CD4-positive, alpha-beta T cell (primary cell): ENCODE measurements around the gene MCFD2. TPM values are rescaled to one million over a fixed set of nuclear protein-coding genes. Genes with fewer than 3 reads are reported as not detected.

Experiments
- ATAC-seq: fragments of 200-7000 bp; cut with Tn5 transposase; one replicate; pipeline ENCODE4 v1.10.0; 2022; ENCODE audit warnings: mild to moderate bottlenecking; ENCODE audit not compliant: poor library complexity
- CTCF ChIA-PET: fragments of 350-600 bp; sonication (Branson Sonifier 250); formaldehyde crosslinking; loops from one replicate; lab custom pipeline; 2021; ENCODE audit warnings: antibody characterized with exemption, inconsistent platforms; lab: Charles Lee
- POLR2A ChIA-PET: fragments of 350-600 bp; sonication (Branson Sonifier 250); formaldehyde crosslinking; loops from one replicate; lab custom pipeline; 2021; ENCODE audit warnings: antibody characterized with exemption, inconsistent platforms; lab: Charles Lee
- DNase-seq, 14 experiments: peaks; one replicate each; pipeline ENCODE4 v3.0.0-alpha.2; 2013 to 2020; ENCODE audit warnings: mixed read lengths in 2 of 14
- H3K27ac ChIP-seq, 2 donors: one replicate each; pipeline versions ENCODE4 v1.5.1 to v1.7.0; 2013; ENCODE audit warnings: low read length in 2 of 2, low read depth in 1 of 2, mild to moderate bottlenecking in 1 of 2
- H3K27me3 ChIP-seq, 2 experiments: 1 replicate in 1 of 2; 2 replicates in 1 of 2; pipeline versions ENCODE4 v1.6.1 to v1.7.0; 2013; ENCODE audit warnings: low read length in 2 of 2, control low read depth in 1 of 2, mild to moderate bottlenecking in 1 of 2, moderate library complexity in 1 of 2; ENCODE audit not compliant: insufficient read depth in 2 of 2, control insufficient read depth in 1 of 2
- H3K36me3 ChIP-seq: one replicate; pipeline ENCODE4 v1.6.1; 2013; ENCODE audit warnings: low read length, control low read depth; ENCODE audit not compliant: insufficient read depth
- H3K4me1 ChIP-seq: one replicate; pipeline ENCODE4 v1.6.1; 2013; ENCODE audit warnings: low read length, control low read depth; ENCODE audit not compliant: insufficient read depth
- H3K4me3 ChIP-seq: one replicate; pipeline ENCODE4 v1.5.1; 2013; ENCODE audit warnings: mild to moderate bottlenecking, low read length, moderate library complexity
- H3K9me3 ChIP-seq, 2 experiments: 1 replicate in 1 of 2; 2 replicates in 1 of 2; pipeline versions ENCODE4 v1.6.1 to v1.7.0; 2013; ENCODE audit warnings: low read length in 2 of 2, mild to moderate bottlenecking in 2 of 2, control low read depth in 1 of 2, moderate library complexity in 1 of 2; ENCODE audit not compliant: control insufficient read depth in 1 of 2, insufficient read depth in 1 of 2
- H3K27ac Mint-ChIP-seq: one replicate; pipeline ENCODE4 v1.8.0; 2020; ENCODE audit warnings: mixed read lengths
- H3K27me3 Mint-ChIP-seq: one replicate; pipeline ENCODE4 v1.8.0; 2021; ENCODE audit warnings: mixed read lengths
- H3K36me3 Mint-ChIP-seq: one replicate; pipeline ENCODE4 v1.8.0; 2021; ENCODE audit warnings: low read depth, mixed read lengths
- H3K4me1 Mint-ChIP-seq: one replicate; pipeline ENCODE4 v1.8.0; 2021; ENCODE audit warnings: low read depth, mixed read lengths
- H3K4me3 Mint-ChIP-seq: one replicate; pipeline ENCODE4 v1.8.0; 2020; ENCODE audit warnings: mild to moderate bottlenecking, mixed read lengths
- H3K9me3 Mint-ChIP-seq: one replicate; pipeline ENCODE4 v1.8.0; 2020; ENCODE audit warnings: mixed read lengths
- CTCF ChIP-seq: fragments of 200-600 bp; IDR thresholded peaks from one replicate; pipeline ENCODE4 v1.8.0; 2022; ENCODE audit warnings: antibody characterized with exemption, mild to moderate bottlenecking
- intact Hi-C, 2 experiments: fragments of 100-400 bp; cut with DNase I in 1 of 2; cut with micrococcal nuclease in 1 of 2; formaldehyde crosslinking; loops; one replicate each; pipeline versions ENCODE4 v1.15.1 to v1.9.0; 2023 to 2025; cut with DNase I, micrococcal nuclease
- polyA plus RNA-seq, 2 donors: library from polyadenylated mRNA; unstranded; fragments of 120-200 nt; gene quantifications; one replicate each; pipeline ENCODE4 v1.2.1, GENCODE V29; 2013
- total RNA-seq, 174 experiments: library from RNA in 2 of 174; stranded (reverse) in 2 of 174; gene quantifications; one replicate each; pipeline ENCODE4 v1.2.3 and lab custom pipeline; 2021 to 2026

The MCFD2 gene
- 10 to 100 TPM; 29.1 to 29.7 TPM for total RNA-seq
- 33.0 TPM for polyA plus RNA-seq (2013, experiment 1 of 2)
- 31.9 TPM for polyA plus RNA-seq (2013, experiment 2 of 2)
- total RNA-seq (lab: John Stamatoyannopoulos, UW), result 39.9 to 132 (median 88.8) reads per million in 172 experiments

GRCh38 chr2:46915281-46915810 is at the start of gene MCFD2:
MCFD2 (minus strand) TSS chr2:46915806; CDS start chr2:46909171, 6,635 bp downstream.
- ChIA-PET CTCF (interaction anchor here (0.8 to 1.6 kb wide), 3 partner anchors 21 to 408 kb away, joined by 3 to 8 read pairs (median 3); no protein-coding TSS in a partner anchor), POLR2A (interaction anchor here (1.2 kb wide), 1 partner anchor 20 kb away, joined by 3 read pairs; no protein-coding TSS in a partner anchor)
- Mint-ChIP-seq H3K4me1 (peaks cover 65% of the 10 kb centered on the region), H3K27ac (peak within 1 kb of the TSS; percentile 86), H3K4me3 (peak within 1 kb of the TSS; percentile 82), H3K36me3 (peaks cover 34% of the 10 kb centered on the region), H3K27me3 (no peaks in the 10 kb centered on the region), H3K9me3 (no peaks in the 10 kb centered on the region)
- peaks cover 41% of the 10 kb centered on the region for H3K4me1 ChIP-seq
- no peak for TF ChIP-seq CTCF
- intact Hi-C loops, result loop anchor here in 1 of 2 experiments (5.0 to 10.0 kb wide), 4 partner anchors 357 to 1271 kb away; partner anchors contain the start of genes MSH2 and MSH6
- H3K9me3 ChIP-seq, result no peaks in the 10 kb centered on the region
- peak in 1 of 14 experiments; percentile 63 for DNase-seq
- peak within 1 kb of the TSS; percentile 80 for H3K4me3 ChIP-seq
- no peaks in the 10 kb centered on the region for H3K27me3 ChIP-seq
- ATAC-seq, result peak; percentile 0
- peak within 1 kb of the TSS; percentile 74 to 87 for H3K27ac ChIP-seq
- H3K36me3 ChIP-seq, result peaks cover 14% of the 10 kb centered on the region

- Histone ChIP-seq H3K9me3 (no peaks in the 10 kb centered on the region), H3K27me3 (no peaks in the 10 kb centered on the region), H3K27ac (no peak overlapping the region), H3K4me3 (no peak overlapping the region), H3K36me3 (peaks cover 35% of the 10 kb centered on the region), H3K4me1 (peaks cover 13% of the 10 kb centered on the region)
- no peak for TF ChIP-seq CTCF
- ChIA-PET CTCF (interaction anchor here (1.6 kb wide), 1 partner anchor 46 kb away, joined by 6 read pairs; no protein-coding TSS in a partner anchor), POLR2A (no interaction called here)
- no peaks in the 10 kb centered on the region for H3K27me3 Mint-ChIP-seq
- DNase-seq, result no peak
- H3K4me3 Mint-ChIP-seq, result no peak overlapping the region
- peaks cover 40% of the 10 kb centered on the region for H3K36me3 Mint-ChIP-seq
- ATAC-seq, result no peak
- H3K4me1 Mint-ChIP-seq, result peaks cover 14% of the 10 kb centered on the region
- intact Hi-C loops, result no loop called here
- H3K9me3 Mint-ChIP-seq, result no peaks in the 10 kb centered on the region
- H3K27ac Mint-ChIP-seq, result no peak overlapping the region
These were observed 49.4 kb upstream of the MCFD2 start for GRCh38 chr2:46964835-46965560.

GRCh38 chr2:46963941-46964673 is 48.5 kb upstream of the MCFD2 start:
- intact Hi-C loops, result no loop called here
- no peaks in the 10 kb centered on the region for H3K9me3 ChIP-seq
- Mint-ChIP-seq H3K27ac (no peak overlapping the region), H3K36me3 (peaks cover 43% of the 10 kb centered on the region), H3K27me3 (no peaks in the 10 kb centered on the region), H3K9me3 (no peaks in the 10 kb centered on the region), H3K4me3 (no peak overlapping the region), H3K4me1 (peaks cover 14% of the 10 kb centered on the region)
- no peaks in the 10 kb centered on the region for H3K27me3 ChIP-seq
- ATAC-seq (no peak), DNase-seq (no peak)
- peaks cover 44% of the 10 kb centered on the region for H3K36me3 ChIP-seq
- POLR2A ChIA-PET, result no interaction called here
- CTCF ChIA-PET, result no interaction called here
- peaks cover 12% of the 10 kb centered on the region for H3K4me1 ChIP-seq
- no peak overlapping the region for H3K27ac ChIP-seq
- H3K4me3 ChIP-seq, result no peak overlapping the region
- no peak for TF ChIP-seq CTCF
